ENCODE data around the gene DLX4. TPM values are rescaled to one million over a fixed set of nuclear protein-coding genes. Genes with fewer than 3 reads are reported as not detected.

Gene DLX4
- total and polyA plus RNA-seq, 2 donors (not counting 1 experiment from before 2014, with no cell fraction given): 0.17 to 0.88 TPM

- Histone ChIP-seq H3K4me3 (ENCODE audit: control extremely low read depth in 1 of 5, extremely low read depth in 1 of 5, insufficient read depth in 1 of 5, low read depth in 2 of 5, low read length in 4 of 5) (no peak overlapping the region), H3K27me3 (replicated peaks in 1 of 4; ENCODE audit: control extremely low read depth in 1 of 4, control insufficient read depth in 3 of 4, insufficient read depth in 4 of 4, low read length in 3 of 4) (peaks cover 0 to 53% (median 19%) of the 10 kb centered on the region in 4 experiments), H3K4me2 (replicated peaks; ENCODE audit: low read depth, low read length, poor library complexity, severe bottlenecking) (no peak overlapping the region), H3K36me3 (replicated peaks in 1 of 2; ENCODE audit: control extremely low read depth in 1 of 2, control insufficient read depth in 1 of 2, extremely low read depth in 1 of 2, insufficient read depth in 2 of 2, low read length in 1 of 2) (no peaks in the 10 kb centered on the region), H4K20me1 (ENCODE audit: control insufficient read depth, insufficient read depth, low read length, poor library complexity, severe bottlenecking) (no peaks in the 10 kb centered on the region), H3K79me2 (ENCODE audit: control insufficient read depth, insufficient read depth, low read length) (no peaks in the 10 kb centered on the region), H3K9me3 (ENCODE audit: control extremely low read depth in 1 of 3, control insufficient read depth in 2 of 3, insufficient read depth in 1 of 3, low read length in 2 of 3) (peaks cover 0 to 3% (median 0%) of the 10 kb centered on the region in 3 donors), H2AFZ (ENCODE audit: insufficient read depth, low read depth, low read length, poor library complexity, severe bottlenecking) (no peak overlapping the region), H3K9ac (ENCODE audit: low read length) (no peak overlapping the region), H3K27ac (ENCODE audit: low read length in 2 of 2) (no peak overlapping the region), H3K4me1 (ENCODE audit: control insufficient read depth in 2 of 2, insufficient read depth in 2 of 2, low read length in 2 of 2) (no peaks in the 10 kb centered on the region)
- no peaks in the 10 kb centered on the region for H3K9me3 Mint-ChIP-seq (ENCODE audit: insufficient read depth)
- CTCF ChIA-PET: interaction anchor here (1.4 to 3.0 kb wide), 2 partner anchors 18 to 26 kb away, joined by 4 to 10 read pairs; partner anchors contain the start of gene DLX3
- no peaks in the 10 kb centered on the region for H3K4me1 Mint-ChIP-seq
- no peak overlapping the region for H3K27ac Mint-ChIP-seq
- intact Hi-C loops (cut with micrococcal nuclease): no loop called here
- H3K27me3 Mint-ChIP-seq: peaks cover 72% of the 10 kb centered on the region
- WGBS (ENCODE audit: insufficient coverage): 50% methylated on average over 11 of the region's 13 CpGs
- POLR2A ChIA-PET: no interaction called here
- DNase-seq (no peak), ATAC-seq (ENCODE audit: low read depth) (no peak)
- no peak overlapping the region for H3K4me3 Mint-ChIP-seq
- TF ChIP-seq, protein P1, sequence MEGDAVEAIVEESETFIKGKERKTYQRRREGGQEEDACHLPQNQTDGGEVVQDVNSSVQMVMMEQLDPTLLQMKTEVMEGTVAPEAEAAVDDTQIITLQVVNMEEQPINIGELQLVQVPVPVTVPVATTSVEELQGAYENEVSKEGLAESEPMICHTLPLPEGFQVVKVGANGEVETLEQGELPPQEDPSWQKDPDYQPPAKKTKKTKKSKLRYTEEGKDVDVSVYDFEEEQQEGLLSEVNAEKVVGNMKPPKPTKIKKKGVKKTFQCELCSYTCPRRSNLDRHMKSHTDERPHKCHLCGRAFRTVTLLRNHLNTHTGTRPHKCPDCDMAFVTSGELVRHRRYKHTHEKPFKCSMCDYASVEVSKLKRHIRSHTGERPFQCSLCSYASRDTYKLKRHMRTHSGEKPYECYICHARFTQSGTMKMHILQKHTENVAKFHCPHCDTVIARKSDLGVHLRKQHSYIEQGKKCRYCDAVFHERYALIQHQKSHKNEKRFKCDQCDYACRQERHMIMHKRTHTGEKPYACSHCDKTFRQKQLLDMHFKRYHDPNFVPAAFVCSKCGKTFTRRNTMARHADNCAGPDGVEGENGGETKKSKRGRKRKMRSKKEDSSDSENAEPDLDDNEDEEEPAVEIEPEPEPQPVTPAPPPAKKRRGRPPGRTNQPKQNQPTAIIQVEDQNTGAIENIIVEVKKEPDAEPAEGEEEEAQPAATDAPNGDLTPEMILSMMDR (IDR thresholded peaks at IDR 0.05): no peak
- TF ChIP-seq EZH2 (IDR thresholded peaks at IDR 0.05; ENCODE audit: borderline replicate concordance, insufficient read depth, low read depth, low read length, poor library complexity, severe bottlenecking): no peak
These were observed 9.5 kb downstream of the DLX4 start for GRCh38 chr17:49978501-49978900.

DNA sequence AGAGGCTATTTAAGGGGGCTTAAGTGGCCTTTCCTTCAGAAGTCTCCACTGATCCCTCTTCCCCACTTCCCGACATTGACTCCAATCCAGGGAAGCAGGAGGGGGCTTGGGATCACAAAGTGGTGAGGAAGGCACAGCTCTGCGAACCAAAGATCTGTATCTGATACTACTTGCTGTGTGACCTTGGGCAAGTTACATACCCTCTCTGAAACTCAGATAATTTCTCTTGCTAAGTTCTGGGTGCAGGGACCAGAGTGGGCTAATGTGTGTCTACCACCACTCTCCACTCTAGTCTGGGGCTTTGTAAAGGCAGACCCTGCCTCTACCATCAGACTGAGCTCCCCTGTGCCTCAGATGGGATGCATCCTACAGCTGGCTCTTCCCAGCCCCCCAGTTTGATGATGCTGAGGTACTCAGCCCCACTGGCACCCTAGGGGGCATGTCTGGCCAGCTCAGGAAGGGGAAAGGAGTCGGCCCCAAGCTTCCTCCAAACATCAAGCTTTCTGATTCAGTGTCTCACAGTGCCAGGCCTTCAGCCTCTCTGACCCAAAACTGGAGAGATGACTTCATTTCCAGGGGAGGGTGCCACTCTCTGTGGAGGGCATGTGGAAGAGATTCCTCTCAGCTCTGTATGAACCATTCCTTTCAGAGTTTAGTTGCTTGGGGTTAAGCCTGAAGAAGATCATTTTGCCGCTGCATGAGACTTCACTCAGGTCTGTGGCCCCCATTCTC lies 10.9 kb downstream of the DLX4 start:
- no peak overlapping the region for H3K27ac Mint-ChIP-seq
- Histone ChIP-seq H4K20me1 (ENCODE audit: control insufficient read depth, insufficient read depth, low read length, poor library complexity, severe bottlenecking) (no peaks in the 10 kb centered on the region), H3K27ac (ENCODE audit: low read length in 2 of 2) (no peak overlapping the region), H3K4me3 (ENCODE audit: control extremely low read depth in 1 of 5, extremely low read depth in 1 of 5, insufficient read depth in 1 of 5, low read depth in 2 of 5, low read length in 4 of 5) (no peak overlapping the region), H3K79me2 (ENCODE audit: control insufficient read depth, insufficient read depth, low read length) (no peaks in the 10 kb centered on the region), H3K9me3 (ENCODE audit: control extremely low read depth in 1 of 3, control insufficient read depth in 2 of 3, insufficient read depth in 1 of 3, low read length in 2 of 3) (no peaks in the 10 kb centered on the region), H2AFZ (ENCODE audit: insufficient read depth, low read depth, low read length, poor library complexity, severe bottlenecking) (no peak overlapping the region), H3K9ac (ENCODE audit: low read length) (no peak overlapping the region), H3K27me3 (replicated peaks in 1 of 4; ENCODE audit: control extremely low read depth in 1 of 4, control insufficient read depth in 3 of 4, insufficient read depth in 4 of 4, low read length in 3 of 4) (peaks cover 0 to 46% (median 10%) of the 10 kb centered on the region in 4 experiments), H3K36me3 (replicated peaks in 1 of 2; ENCODE audit: control extremely low read depth in 1 of 2, control insufficient read depth in 1 of 2, extremely low read depth in 1 of 2, insufficient read depth in 2 of 2, low read length in 1 of 2) (no peaks in the 10 kb centered on the region), H3K4me1 (ENCODE audit: control insufficient read depth in 2 of 2, insufficient read depth in 2 of 2, low read length in 2 of 2) (no peaks in the 10 kb centered on the region), H3K4me2 (replicated peaks; ENCODE audit: low read depth, low read length, poor library complexity, severe bottlenecking) (no peak overlapping the region)
- no peaks in the 10 kb centered on the region for H3K9me3 Mint-ChIP-seq (ENCODE audit: insufficient read depth)
- ATAC-seq (ENCODE audit: low read depth): no peak
- no peaks in the 10 kb centered on the region for H3K4me1 Mint-ChIP-seq
- ChIA-PET POLR2A (no interaction called here), CTCF (interaction anchor here (1.0 to 3.0 kb wide), 4 partner anchors 16 to 119 kb away, joined by 3 to 10 read pairs (median 4); partner anchors contain the start of gene DLX3)
- TF ChIP-seq, protein P1 (IDR thresholded peaks at IDR 0.05): no peak
- no peak for TF ChIP-seq EZH2 (IDR thresholded peaks at IDR 0.05; ENCODE audit: borderline replicate concordance, insufficient read depth, low read depth, low read length, poor library complexity, severe bottlenecking)
- DNase-seq: no peak
- H3K4me3 Mint-ChIP-seq: no peak overlapping the region
- peaks cover 65% of the 10 kb centered on the region for H3K27me3 Mint-ChIP-seq
- intact Hi-C loops (cut with micrococcal nuclease): no loop called here
- no CpG with 5 or more reads among the region's 4 CpGs for WGBS (ENCODE audit: insufficient coverage)
